OCI-LY1 (cell line): ENCODE measurements around the gene PATL1.

Experiments
- H2AFZ ChIP-seq: fragments of 200-600 bp; sonication (generic), shearing (Covaris generic); 2 replicates; pipeline ENCODE4 v1.6.0; 2014; ENCODE audit warnings: antibody characterized with exemption, mild to moderate bottlenecking, low read length
- H3F3A ChIP-seq: fragments of 200-600 bp; sonication (generic), shearing (Covaris generic); 2 replicates; pipeline ENCODE4 v1.6.0; 2014; ENCODE audit warnings: mild to moderate bottlenecking, antibody characterized with exemption, low read length, moderate library complexity; ENCODE audit not compliant: insufficient read depth
- H3K27ac ChIP-seq: fragments of 200-600 bp; sonication (generic); 2 replicates; pipeline ENCODE4 v1.5.1; 2014; ENCODE audit warnings: low read length, mixed run types, mild to moderate bottlenecking, low read depth; ENCODE audit not compliant: poor library complexity, severe bottlenecking
- H3K27me3 ChIP-seq: fragments of 200-600 bp; sonication (generic); 2 replicates; pipeline ENCODE4 v1.6.0; 2014; ENCODE audit warnings: antibody characterized with exemption, mild to moderate bottlenecking, low read length, moderate library complexity; ENCODE audit not compliant: insufficient read depth
- H3K36me3 ChIP-seq: fragments of 200-600 bp; sonication (generic); 2 replicates; pipeline ENCODE4 v1.6.1; 2014; ENCODE audit warnings: mild to moderate bottlenecking, antibody characterized with exemption, low read length, moderate library complexity, mixed read lengths; ENCODE audit not compliant: insufficient read depth
- H3K4me1 ChIP-seq: fragments of 200-600 bp; sonication (generic); 2 replicates; pipeline ENCODE4 v1.5.1; 2014; ENCODE audit warnings: mild to moderate bottlenecking, low read length, moderate library complexity; ENCODE audit not compliant: insufficient read depth, severe bottlenecking
- H3K4me2 ChIP-seq: fragments of 200-600 bp; sonication (generic), shearing (Covaris generic); 2 replicates; pipeline ENCODE4 v1.6.1; 2014; ENCODE audit warnings: low read length
- H3K4me3 ChIP-seq: fragments of 200-600 bp; sonication (generic); 2 replicates; pipeline ENCODE4 v1.5.1; 2014; ENCODE audit warnings: low read length, low read depth, mild to moderate bottlenecking, mixed read lengths; ENCODE audit not compliant: poor library complexity, severe bottlenecking
- H3K79me2 ChIP-seq: fragments of 200-600 bp; shearing (Covaris generic); 2 replicates; pipeline ENCODE4 v1.6.1; 2016; ENCODE audit warnings: mixed run types, low read length, mixed read lengths; ENCODE audit not compliant: insufficient read depth
- H3K9ac ChIP-seq: fragments of 200-600 bp; sonication (generic), shearing (Covaris generic); 2 replicates; pipeline ENCODE4 v1.6.1; 2014; ENCODE audit warnings: mild to moderate bottlenecking, low read length, mixed read lengths
- H3K9me2 ChIP-seq: fragments of 200-600 bp; sonication (generic), shearing (Covaris generic); 2 replicates; pipeline ENCODE4 v1.6.1; 2014; ENCODE audit warnings: low read depth, mild to moderate bottlenecking, low read length, mixed read lengths
- H3K9me3 ChIP-seq: fragments of 200-600 bp; shearing (Covaris generic); 2 replicates; pipeline ENCODE4 v1.6.1; 2014; ENCODE audit warnings: low read length, mixed read lengths
- H4K20me1 ChIP-seq: fragments of 200-600 bp; sonication (generic), shearing (Covaris generic); 2 replicates; pipeline ENCODE4 v1.6.0; 2016; ENCODE audit warnings: mild to moderate bottlenecking, low read length; ENCODE audit not compliant: insufficient read depth
- CTCF ChIP-seq: fragments of 200-600 bp; sonication (generic), shearing (Covaris generic); IDR thresholded peaks from 2 replicates; pipeline ENCODE4 v1.5.1; 2017; ENCODE audit warnings: mild to moderate bottlenecking, antibody characterized with exemption, low read length, moderate library complexity, mixed read lengths
- EZH2 ChIP-seq: fragments of 200-600 bp; sonication (generic), shearing (Covaris generic); IDR thresholded peaks from 2 replicates; pipeline ENCODE4 v1.8.0; 2017; ENCODE audit warnings: borderline replicate concordance, mixed run types, mild to moderate bottlenecking, antibody characterized with exemption, low read length, moderate library complexity, mixed read lengths

Gene PATL1

GRCh38 chr11:59660621-59661020 is 8.2 kb downstream of the PATL1 start:
- Histone ChIP-seq H4K20me1 (no peaks in the 10 kb centered on the region), H3K27me3 (no peaks in the 10 kb centered on the region), H3K9ac (no peak overlapping the region), H3F3A (no peaks in the 10 kb centered on the region), H3K9me2 (no peaks in the 10 kb centered on the region), H3K27ac (no peak overlapping the region), H3K4me1 (peaks cover 7% of the 10 kb centered on the region), H3K79me2 (0 out of 2 replicates have a peak, but pooled peaks cover 4% of the 10 kb centered on the region), H3K4me2 (no peak overlapping the region), H3K9me3 (no peaks in the 10 kb centered on the region), H2AFZ (no peak overlapping the region), H3K36me3 (peaks cover 92% of the 10 kb centered on the region), H3K4me3 (no peak overlapping the region)
- TF ChIP-seq EZH2 (no peak), CTCF (no peak)

GRCh38 chr11:59659981-59660380 is 8.9 kb downstream of the PATL1 start:
- Histone ChIP-seq H3K27ac (no peak overlapping the region), H3K79me2 (0 out of 2 replicates have a peak, but pooled peaks cover 4% of the 10 kb centered on the region)

GRCh38 chr11:59658036-59658435 is 10.8 kb downstream of the PATL1 start:
- no peak for TF ChIP-seq CTCF
- TF ChIP-seq EZH2: no peak
- no peak overlapping the region for H3K4me3 ChIP-seq
- no peak overlapping the region for H3K9ac ChIP-seq
- no peak overlapping the region for H3K4me2 ChIP-seq
- 0 out of 2 replicates have a peak, but pooled peaks cover 4% of the 10 kb centered on the region for H3K79me2 ChIP-seq
- H3K27ac ChIP-seq: no peak overlapping the region
- peaks cover 7% of the 10 kb centered on the region for H3K4me1 ChIP-seq
- H3K36me3 ChIP-seq: peaks cover 92% of the 10 kb centered on the region
- H3K9me2 ChIP-seq: no peaks in the 10 kb centered on the region
- no peak overlapping the region for H2AFZ ChIP-seq
- H3K27me3 ChIP-seq: no peaks in the 10 kb centered on the region
- H4K20me1 ChIP-seq: no peaks in the 10 kb centered on the region
- no peaks in the 10 kb centered on the region for H3F3A ChIP-seq
- no peaks in the 10 kb centered on the region for H3K9me3 ChIP-seq

More at GRCh38 chr11:59659981-59660380, 8.9 kb downstream of the PATL1 start:
- Histone ChIP-seq H3K36me3 (peaks cover 92% of the 10 kb centered on the region), H2AFZ (no peak overlapping the region), H3F3A (no peaks in the 10 kb centered on the region), H3K4me1 (peaks cover 7% of the 10 kb centered on the region), H3K27me3 (no peaks in the 10 kb centered on the region), H3K9me3 (no peaks in the 10 kb centered on the region), H3K9me2 (no peaks in the 10 kb centered on the region), H3K4me2 (no peak overlapping the region), H3K9ac (no peak overlapping the region), H3K4me3 (no peak overlapping the region), H4K20me1 (no peaks in the 10 kb centered on the region)
- no peak for TF ChIP-seq EZH2
- no peak for TF ChIP-seq CTCF
